Thymus (tissue), 11 donors: Measurements from ENCODE around the gene HLX. TPM values are rescaled to one million over a fixed set of nuclear protein-coding genes. Genes with fewer than 3 reads are reported as not detected.

ENCODE experiments used
- DNase-seq, 9 donors: peaks; one replicate each; pipeline ENCODE4 v3.0.0-alpha.2; 2013; ENCODE audit warnings: low spot score in 9 of 9, low read depth in 6 of 9, missing footprints in 1 of 9
- H3K27ac ChIP-seq, 2 donors: one replicate each; pipeline ENCODE4 v1.5.1; 2013; ENCODE audit warnings: control low read depth in 1 of 2, low read depth in 1 of 2, low read length in 1 of 2, mild to moderate bottlenecking in 1 of 2, moderate library complexity in 1 of 2
- H3K27me3 ChIP-seq, 2 donors: one replicate each; pipeline ENCODE4 v1.5.1; 2013; ENCODE audit warnings: low read length in 1 of 2; ENCODE audit not compliant: control insufficient read depth in 2 of 2, insufficient read depth in 1 of 2
- H3K36me3 ChIP-seq, 2 donors: one replicate each; pipeline ENCODE4 v1.5.1; 2013; ENCODE audit warnings: low read length in 1 of 2, mild to moderate bottlenecking in 1 of 2, moderate library complexity in 1 of 2; ENCODE audit not compliant: control insufficient read depth in 2 of 2, insufficient read depth in 2 of 2
- H3K4me1 ChIP-seq, 2 donors: one replicate each; pipeline ENCODE4 v1.5.1; 2013; ENCODE audit warnings: low read length in 2 of 2; ENCODE audit not compliant: control insufficient read depth in 2 of 2, insufficient read depth in 2 of 2
- H3K4me3 ChIP-seq, 2 donors: one replicate each; pipeline ENCODE4 v1.5.1; 2013; ENCODE audit warnings: low read length in 2 of 2, control low read depth in 1 of 2, mild to moderate bottlenecking in 1 of 2
- H3K9me3 ChIP-seq, 2 donors: one replicate each; pipeline ENCODE4 v1.5.1; 2013; ENCODE audit warnings: low read length in 1 of 2, mild to moderate bottlenecking in 1 of 2; ENCODE audit not compliant: control insufficient read depth in 2 of 2, insufficient read depth in 1 of 2
- WGBS: extraction: QIAGEN DNeasy Blood & Tissue Kit; methylation state at CpG from one replicate; pipeline ENCODE4 v1.1.7; 2013; 5-methylcytosine and 5-hydroxymethylcytosine counted together
- polyA plus RNA-seq: library from polyadenylated mRNA; stranded (reverse); fragments of 200-250 nt; gene quantifications from one replicate; pipeline ENCODE4 v1.2.3, GENCODE V29; 2013
- total RNA-seq: library from RNA; stranded (reverse); fragments of 120-200 nt; gene quantifications from one replicate; pipeline ENCODE4 v1.2.4, GENCODE V29; 2013
- donor health status: healthy.

HLX gene
- total and polyA plus RNA-seq, 2 donors = 2.4 to 6.5 TPM

GRCh38 chr1:220902916-220903315 lies 23.7 kb downstream of the HLX start:
- WGBS = 95% methylated on average over 1 of the region's 1 CpG
- no peak overlapping the region for H3K27ac ChIP-seq
- no peaks in the 10 kb centered on the region for H3K4me1 ChIP-seq
- H3K9me3 ChIP-seq = no peaks in the 10 kb centered on the region
- no peaks in the 10 kb centered on the region for H3K36me3 ChIP-seq
- no peaks in the 10 kb centered on the region for H3K27me3 ChIP-seq
- DNase-seq = no peak
- H3K4me3 ChIP-seq = no peak overlapping the region

- WGBS = 95% methylated on average over 3 of the region's 3 CpGs
- Histone ChIP-seq H3K27ac (no peak overlapping the region), H3K9me3 (no peaks in the 10 kb centered on the region), H3K27me3 (no peaks in the 10 kb centered on the region), H3K36me3 (no peaks in the 10 kb centered on the region), H3K4me1 (no peaks in the 10 kb centered on the region), H3K4me3 (no peak overlapping the region)
- no peak for DNase-seq
These were observed 25.6 kb downstream of the HLX start for GRCh38 chr1:220904876-220905275.

- no peak overlapping the region for H3K27ac ChIP-seq
- H3K27me3 ChIP-seq = no peaks in the 10 kb centered on the region
- H3K4me1 ChIP-seq = no peaks in the 10 kb centered on the region
- H3K4me3 ChIP-seq = no peak overlapping the region
- H3K9me3 ChIP-seq = no peaks in the 10 kb centered on the region
- H3K36me3 ChIP-seq = no peaks in the 10 kb centered on the region
- no peak for DNase-seq
- 83% methylated on average over 5 of the region's 5 CpGs for WGBS
These were observed 26.7 kb downstream of the HLX start for GRCh38 chr1:220905650-220906560.

- Histone ChIP-seq H3K9me3 (no peaks in the 10 kb centered on the region), H3K27me3 (no peaks in the 10 kb centered on the region), H3K4me1 (no peaks in the 10 kb centered on the region), H3K4me3 (no peak overlapping the region), H3K36me3 (no peaks in the 10 kb centered on the region), H3K27ac (no peak overlapping the region)
- DNase-seq = no peak
- 96% methylated on average over 2 of the region's 2 CpGs for WGBS
These were observed 27.5 kb downstream of the HLX start for GRCh38 chr1:220906561-220907334.

- WGBS = 67% methylated on average over 2 of the region's 2 CpGs
- peak in 1 of 9 donors; percentile 17 for DNase-seq
- H3K27ac ChIP-seq = no peak overlapping the region
- H3K36me3 ChIP-seq = no peaks in the 10 kb centered on the region
- H3K4me1 ChIP-seq = no peaks in the 10 kb centered on the region
- H3K27me3 ChIP-seq = no peaks in the 10 kb centered on the region
- H3K4me3 ChIP-seq = no peak overlapping the region
- H3K9me3 ChIP-seq = no peaks in the 10 kb centered on the region
These were observed 29.5 kb downstream of the HLX start for GRCh38 chr1:220908757-220909156.

GRCh38 chr1:220910021-220910420 lies 30.8 kb downstream of the HLX start:
- H3K4me3 ChIP-seq = no peak overlapping the region
- H3K36me3 ChIP-seq = no peaks in the 10 kb centered on the region
- 98% methylated on average over 5 of the region's 5 CpGs for WGBS
- DNase-seq = no peak
- H3K9me3 ChIP-seq = no peaks in the 10 kb centered on the region
- no peak overlapping the region for H3K27ac ChIP-seq
- H3K4me1 ChIP-seq = no peaks in the 10 kb centered on the region
- H3K27me3 ChIP-seq = no peaks in the 10 kb centered on the region

GRCh38 chr1:220914283-220915116 lies 35.3 kb downstream of the HLX start:
- Histone ChIP-seq H3K9me3 (no peaks in the 10 kb centered on the region), H3K36me3 (no peaks in the 10 kb centered on the region), H3K27ac (no peak overlapping the region), H3K4me1 (no peaks in the 10 kb centered on the region), H3K27me3 (no peaks in the 10 kb centered on the region), H3K4me3 (no peak overlapping the region)
- DNase-seq = no peak
- 44% methylated on average over 6 of the region's 6 CpGs for whole genome bisulfite sequencing

- Histone ChIP-seq H3K4me3 (no peak overlapping the region), H3K4me1 (no peaks in the 10 kb centered on the region), H3K27me3 (no peaks in the 10 kb centered on the region), H3K27ac (no peak overlapping the region), H3K9me3 (no peaks in the 10 kb centered on the region), H3K36me3 (no peaks in the 10 kb centered on the region)
- 52% methylated on average over 4 of the region's 4 CpGs for WGBS
- DNase-seq = no peak
These were observed 35.8 kb downstream of the HLX start for GRCh38 chr1:220915117-220915440.

- Histone ChIP-seq H3K36me3 (no peaks in the 10 kb centered on the region), H3K27ac (no peak overlapping the region)
- 96% methylated on average over 1 of the region's 1 CpG for WGBS
These were observed 36.7 kb downstream of the HLX start for GRCh38 chr1:220915954-220916353.

More at GRCh38 chr1:220915954-220916353, 36.7 kb downstream of the HLX start:
- Histone ChIP-seq H3K4me1 (no peaks in the 10 kb centered on the region), H3K27me3 (no peaks in the 10 kb centered on the region), H3K9me3 (no peaks in the 10 kb centered on the region), H3K4me3 (no peak overlapping the region)
- DNase-seq = no peak
